Fibroblast of mammary gland (primary cell): ENCODE results near the gene ANKRD55.
"Not testable (repeated sequence)": the region's sequence is repeated elsewhere in the genome, so short reads cannot be mapped to it uniquely, and the experiment has no call there.

Experiments used
- DNase-seq: peaks from one replicate; pipeline ENCODE4 v3.0.0-alpha.2; 2010; ENCODE audit warnings: low read depth
- H3K4me3 ChIP-seq: 2 replicates; pipeline ENCODE4 v1.5.1; 2011; ENCODE audit warnings: low read depth, mild to moderate bottlenecking, low read length, moderate library complexity; ENCODE audit not compliant: control insufficient read depth
- CTCF ChIP-seq: conservative IDR thresholded peaks from 2 replicates; pipeline ENCODE4 v1.5.1; 2011; ENCODE audit warnings: low read depth, low read length, inconsistent platforms; ENCODE audit not compliant: control insufficient read depth, insufficient read depth

Gene ANKRD55

GRCh38 chr5:56253924-56254323 lies 20.8 kb upstream of the ANKRD55 start:
- DNase-seq: no peak
- no peak for TF ChIP-seq CTCF
- no peak overlapping the region for H3K4me3 ChIP-seq

DNA sequence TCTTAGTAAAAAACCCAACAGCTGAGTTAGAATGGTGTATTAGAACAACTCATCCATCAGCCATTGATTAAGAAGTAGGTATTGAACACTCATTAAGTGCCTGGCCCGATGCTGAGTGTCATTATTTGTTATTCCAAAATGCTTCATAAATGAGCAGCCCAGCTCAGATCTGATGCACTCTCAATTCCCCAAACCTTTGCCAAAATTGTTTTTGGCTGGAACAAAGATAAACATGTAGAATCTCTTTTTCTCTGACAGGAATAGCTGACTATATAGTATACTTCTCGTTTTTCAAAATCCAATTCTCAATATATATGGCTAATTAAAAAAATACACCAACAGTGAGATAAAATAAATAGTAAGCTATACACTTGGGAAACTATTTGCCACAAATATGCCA lies 20.0 kb upstream of the ANKRD55 start:
- DNase-seq: no peak
- H3K4me3 ChIP-seq: no peak overlapping the region

GRCh38 chr5:56251918-56252553 lies 18.9 kb upstream of the ANKRD55 start:
- H3K4me3 ChIP-seq: no peak overlapping the region
- no peak for TF ChIP-seq CTCF
- DNase-seq: no peak

More for the DNA sequence above, 20.0 kb upstream of the ANKRD55 start:
- no peak for TF ChIP-seq CTCF

- TF ChIP-seq CTCF: no peak
- DNase-seq: no peak
- no peak overlapping the region for H3K4me3 ChIP-seq
These were observed 18.3 kb upstream of the ANKRD55 start for GRCh38 chr5:56251440-56251839.

GRCh38 chr5:56250011-56250410 lies 16.9 kb upstream of the ANKRD55 start:
- DNase-seq: no peak

DNA sequence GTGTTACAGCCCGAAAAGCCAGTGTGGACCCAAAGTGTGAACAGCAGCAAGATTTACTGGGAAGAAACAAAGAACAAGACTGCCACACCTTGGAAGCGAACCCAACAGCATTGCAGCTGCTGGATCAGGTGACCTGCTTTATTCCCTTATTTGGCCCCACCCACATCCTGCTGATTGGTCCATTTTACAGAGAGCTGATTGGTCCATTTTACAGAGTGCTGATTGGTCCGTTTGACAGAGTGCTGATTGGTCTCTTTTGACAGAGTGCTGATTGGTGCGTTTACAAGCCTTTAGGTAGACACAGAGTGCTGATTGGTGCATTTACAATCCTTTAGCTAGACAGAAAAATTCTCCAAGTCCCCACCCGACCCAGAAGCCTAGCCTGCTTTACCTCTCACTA lies 16.0 kb upstream of the ANKRD55 start:
- not testable (repeated sequence) for DNase-seq

More at GRCh38 chr5:56250011-56250410, 16.9 kb upstream of the ANKRD55 start:
- no peak for TF ChIP-seq CTCF
- H3K4me3 ChIP-seq: no peak overlapping the region

GRCh38 chr5:56247592-56247991 lies 14.5 kb upstream of the ANKRD55 start:
- no peak for TF ChIP-seq CTCF
- peak; percentile 57 for DNase-seq
- H3K4me3 ChIP-seq: no peak overlapping the region

More for the DNA sequence above, 16.0 kb upstream of the ANKRD55 start:
- not testable (repeated sequence) for H3K4me3 ChIP-seq
